ENCODE measurements around the gene ETFBKMT. TPM values are rescaled to one million over a fixed set of nuclear protein-coding genes. Genes with fewer than 3 reads are reported as not detected.
"Not testable (repeated sequence)": the region's sequence is repeated elsewhere in the genome, so short reads cannot be mapped to it uniquely, and the experiment has no call there.

The ETFBKMT gene
- total RNA-seq, 4 donors from 2014 or later, result 2.4 to 6.1 (median 3.2) TPM

GRCh38 chr12:31682136-31682962, 22.9 kb downstream of the ETFBKMT start:
- Histone ChIP-seq H3K27ac (no peak overlapping the region), H3K27me3 (no peaks in the 10 kb centered on the region), H3K4me3 (no peak overlapping the region), H3K36me3 (peaks cover 0 to 49% of the 10 kb centered on the region in 2 donors), H3K4me1 (no peaks in the 10 kb centered on the region), H3K9me3 (peaks cover 0 to 20% (median 0%) of the 10 kb centered on the region in 3 donors)
- TF ChIP-seq POLR2A (IDR thresholded peaks at IDR 0.05), result no peak
- TF ChIP-seq POLR2AphosphoS5 (IDR thresholded peaks at IDR 0.05), result no peak
- peak in 3 of 4 experiments; percentile 21 to 50 (median 32) for TF ChIP-seq CTCF (IDR thresholded peaks at IDR 0.05)
- no peak for TF ChIP-seq EP300 (IDR thresholded peaks at IDR 0.05)
- WGBS, 2 donors (ENCODE audit: low coverage in 1 of 2), result 40 to 65% methylated on average over 4 to 8 of the region's 10 CpGs
- ATAC-seq, result no peak

DNA sequence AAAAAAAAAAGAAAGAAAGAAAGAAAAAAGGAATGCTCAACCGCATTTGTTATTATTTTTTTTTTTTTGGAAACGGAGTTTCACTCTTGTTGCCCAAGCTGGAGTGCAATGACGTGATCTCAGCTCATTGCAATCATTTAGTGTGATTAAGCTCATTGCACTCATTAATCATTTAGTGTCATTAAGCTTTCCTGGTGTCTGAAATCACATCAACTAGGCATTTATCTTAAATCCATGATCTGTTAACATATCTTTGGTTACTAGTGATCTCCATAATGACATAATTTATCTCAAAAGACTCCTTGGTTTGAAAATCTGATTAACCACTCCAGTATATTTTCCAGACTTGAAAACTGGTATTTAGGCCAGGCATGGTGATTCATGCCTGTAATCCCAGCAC, 26.3 kb downstream of the ETFBKMT start:
- no peak for ATAC-seq
- H3K27me3 ChIP-seq, result no peaks in the 10 kb centered on the region
- WGBS, 2 donors (ENCODE audit: low coverage in 1 of 2), result 78 to 97% methylated on average over 3 of the region's 3 CpGs
- H3K4me1 ChIP-seq, result no peaks in the 10 kb centered on the region
- H3K36me3 ChIP-seq, result peaks cover 0 to 78% of the 10 kb centered on the region in 2 donors
- H3K4me3 ChIP-seq, result no peak overlapping the region
- TF ChIP-seq POLR2AphosphoS5 (IDR thresholded peaks at IDR 0.05) (no peak), EP300 (IDR thresholded peaks at IDR 0.05) (no peak), POLR2A (IDR thresholded peaks at IDR 0.05) (no peak), CTCF (IDR thresholded peaks at IDR 0.05) (no peak)
- H3K9me3 ChIP-seq, result peaks cover 0 to 20% (median 0%) of the 10 kb centered on the region in 3 donors
- no peak overlapping the region for H3K27ac ChIP-seq

DNA sequence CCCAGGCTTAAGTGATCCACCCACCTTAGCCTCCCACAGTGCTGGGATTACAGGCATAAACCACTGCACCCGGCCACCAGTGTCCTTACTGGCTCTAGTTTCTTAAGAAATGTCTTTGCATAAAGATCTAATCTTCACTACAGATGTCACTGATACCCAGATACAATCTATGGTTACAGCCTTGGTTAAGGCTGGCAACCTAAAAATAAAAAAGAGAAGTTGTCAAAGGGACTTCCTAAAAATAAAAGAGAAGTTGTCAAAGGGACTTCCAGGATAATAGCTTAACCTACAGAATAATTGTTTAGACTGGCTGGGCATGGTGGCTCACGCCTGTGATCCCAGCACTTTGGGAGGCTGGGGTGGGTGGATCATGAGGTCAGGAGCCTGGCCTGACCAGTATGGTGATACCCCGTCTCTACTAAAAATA, 27.6 kb downstream of the ETFBKMT start:
- H3K9me3 ChIP-seq, result peaks cover 0 to 19% (median 0%) of the 10 kb centered on the region in 3 donors
- no peak for ATAC-seq
- H3K36me3 ChIP-seq, result peaks cover 0 to 89% of the 10 kb centered on the region in 2 donors
- no peaks in the 10 kb centered on the region for H3K4me1 ChIP-seq
- H3K27ac ChIP-seq, result no peak overlapping the region
- no peak for TF ChIP-seq POLR2A (IDR thresholded peaks at IDR 0.05)
- TF ChIP-seq EP300 (IDR thresholded peaks at IDR 0.05), result no peak
- TF ChIP-seq POLR2AphosphoS5 (IDR thresholded peaks at IDR 0.05), result no peak
- no peak for TF ChIP-seq CTCF (IDR thresholded peaks at IDR 0.05)
- 80 to 85% methylated on average over 2 to 3 of the region's 3 CpGs for WGBS, 2 donors (ENCODE audit: low coverage in 1 of 2)
- H3K4me3 ChIP-seq, result no peak overlapping the region
- no peaks in the 10 kb centered on the region for H3K27me3 ChIP-seq

DNA sequence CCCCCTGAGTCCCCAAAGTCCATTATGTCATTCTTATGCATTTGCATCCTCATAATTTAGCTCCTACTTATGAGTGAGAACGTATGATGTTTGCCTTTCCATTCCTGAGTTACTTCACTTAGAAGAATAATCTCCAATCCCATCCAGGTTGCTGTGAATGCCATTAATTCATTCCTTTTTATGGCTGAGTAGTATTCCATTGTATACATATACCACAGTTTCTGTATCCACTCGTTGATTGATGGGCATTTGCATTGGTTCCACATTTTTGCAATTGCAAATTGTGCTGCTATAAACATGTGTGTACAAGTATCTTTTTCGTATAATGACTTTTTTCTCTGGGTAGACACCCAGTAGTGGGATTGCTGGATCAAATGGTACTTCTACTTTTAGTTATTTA, 30.4 kb downstream of the ETFBKMT start:
- WGBS, 2 donors (ENCODE audit: low coverage in 1 of 2), result 94 to 97% methylated on average over 3 of the region's 3 CpGs
- H3K4me3 ChIP-seq, H3K9me3 ChIP-seq, H3K27ac ChIP-seq, ATAC-seq, H3K4me1 ChIP-seq, H3K27me3 ChIP-seq: not testable (repeated sequence)
- peaks cover 0 to 93% of the 10 kb centered on the region in 2 donors for H3K36me3 ChIP-seq

DNA sequence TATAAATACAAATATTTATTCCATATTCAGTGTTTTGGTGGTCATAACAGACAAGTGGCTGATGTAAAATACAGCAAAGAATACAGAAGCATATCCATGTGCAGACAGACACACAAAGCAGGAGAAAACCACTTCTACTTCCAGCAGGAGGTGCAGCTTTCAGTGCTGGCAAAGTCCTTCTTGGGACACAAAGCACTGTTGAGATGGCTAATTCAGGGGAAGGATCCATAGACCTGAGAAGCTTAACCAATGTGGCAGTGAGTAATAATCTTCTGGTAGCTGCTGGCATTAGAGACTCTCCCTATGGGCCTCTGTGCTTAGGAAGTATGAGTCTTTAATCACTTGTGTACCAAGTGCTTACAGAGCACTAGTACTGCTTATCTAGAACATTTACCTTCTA, 42.6 kb downstream of the ETFBKMT start:
- Histone ChIP-seq H3K9me3 (no peaks in the 10 kb centered on the region), H3K36me3 (peaks cover 0 to 52% of the 10 kb centered on the region in 2 donors), H3K27me3 (no peaks in the 10 kb centered on the region), H3K4me3 (no peak overlapping the region), H3K27ac (no peak overlapping the region), H3K4me1 (no peaks in the 10 kb centered on the region)
- no peak for ATAC-seq
- peak in 1 of 4 experiments; percentile 14 for TF ChIP-seq CTCF (IDR thresholded peaks at IDR 0.05)
- no peak for TF ChIP-seq POLR2A (IDR thresholded peaks at IDR 0.05)
